Activated T-cell treated with anti-CD3 and anti-CD28 coated beads, Interleukin-2, amount 50 U/mL, for 72 hours (primary cell): Measurements from ENCODE around the gene DAG1. TPM values are rescaled to one million over a fixed set of nuclear protein-coding genes. Genes with fewer than 3 reads are reported as not detected.
A peak's percentile ranks its signal among the peaks of the same experiment; 100 is the strongest.

Experiments
- ATAC-seq, 2 donors: fragments of 150-1000 bp; cut with Tn5 transposase; replicated peaks in 1 of 2; 2 replicates each; pipeline ENCODE4 v1.10.0; 2021; ENCODE audit warnings: moderate library complexity in 2 of 2, mild to moderate bottlenecking in 1 of 2
- DNase-seq, 2 donors: peaks; one replicate each; pipeline ENCODE4 v3.0.0; 2021 to 2022; ENCODE audit warnings: mixed read lengths in 1 of 2
- H3K27ac Mint-ChIP-seq: one replicate; pipeline ENCODE4 v1.8.0; 2022; ENCODE audit warnings: mild to moderate bottlenecking, moderate library complexity, mixed read lengths
- H3K27me3 Mint-ChIP-seq: one replicate; pipeline ENCODE4 v1.8.0; 2022; ENCODE audit warnings: low read depth, mixed read lengths
- H3K36me3 Mint-ChIP-seq, 2 donors: one replicate each; pipeline ENCODE4 v1.8.0; 2022; ENCODE audit warnings: mixed read lengths in 2 of 2, mild to moderate bottlenecking in 1 of 2; ENCODE audit not compliant: insufficient read depth in 2 of 2
- H3K4me1 Mint-ChIP-seq: one replicate; pipeline ENCODE4 v1.8.0; 2022; ENCODE audit warnings: low read depth, mixed read lengths
- H3K4me3 Mint-ChIP-seq, 2 donors: one replicate each; pipeline ENCODE4 v1.8.0; 2022; ENCODE audit warnings: mild to moderate bottlenecking in 2 of 2, mixed read lengths in 2 of 2, moderate library complexity in 2 of 2
- H3K9me3 Mint-ChIP-seq, 2 donors: one replicate each; pipeline ENCODE4 v1.8.0; 2022; ENCODE audit warnings: mixed read lengths in 2 of 2
- total RNA-seq, 2 donors: library from RNA; stranded (reverse); gene quantifications; one replicate each; pipeline ENCODE4 v1.2.3, GENCODE V29; 2022

Gene DAG1
- total RNA-seq, 2 donors from 2014 or later: 9.1 to 10.3 TPM

- Mint-ChIP-seq H3K36me3 (peaks cover 1 to 10% of the 10 kb centered on the region in 2 donors), H3K27ac (no peak overlapping the region), H3K4me3 (no peak overlapping the region), H3K4me1 (no peaks in the 10 kb centered on the region), H3K9me3 (no peaks in the 10 kb centered on the region), H3K27me3 (no peaks in the 10 kb centered on the region)
- ATAC-seq (no peak), DNase-seq (no peak)
Measured at GRCh38 chr3:49511639-49512038, 41.6 kb downstream of the DAG1 start.

- H3K4me1 Mint-ChIP-seq: no peaks in the 10 kb centered on the region
- DNase-seq (no peak), ATAC-seq (no peak)
- H3K9me3 Mint-ChIP-seq: no peaks in the 10 kb centered on the region
- H3K27ac Mint-ChIP-seq: no peak overlapping the region
- no peak overlapping the region for H3K4me3 Mint-ChIP-seq
- H3K36me3 Mint-ChIP-seq: peaks cover 4 to 12% of the 10 kb centered on the region in 2 donors
- H3K27me3 Mint-ChIP-seq: no peaks in the 10 kb centered on the region
Measured at GRCh38 chr3:49512781-49513355, 42.8 kb downstream of the DAG1 start.

- H3K4me1 Mint-ChIP-seq: no peaks in the 10 kb centered on the region
- ATAC-seq (no peak), DNase-seq (no peak)
- peaks cover 4 to 12% of the 10 kb centered on the region in 2 donors for H3K36me3 Mint-ChIP-seq
- no peak overlapping the region for H3K27ac Mint-ChIP-seq
- H3K4me3 Mint-ChIP-seq: no peak overlapping the region
- no peaks in the 10 kb centered on the region for H3K27me3 Mint-ChIP-seq
- H3K9me3 Mint-ChIP-seq: no peaks in the 10 kb centered on the region
Measured at GRCh38 chr3:49513494-49514124, 43.5 kb downstream of the DAG1 start.

- Mint-ChIP-seq H3K27ac (no peak overlapping the region), H3K4me3 (no peak overlapping the region), H3K27me3 (no peaks in the 10 kb centered on the region), H3K36me3 (peaks cover 3 to 6% of the 10 kb centered on the region in 2 donors), H3K4me1 (no peaks in the 10 kb centered on the region), H3K9me3 (no peaks in the 10 kb centered on the region)
- no peak for ATAC-seq
- DNase-seq: no peak
Measured at GRCh38 chr3:49518016-49518415, 47.9 kb downstream of the DAG1 start.

- no peak overlapping the region for H3K4me3 Mint-ChIP-seq
- ATAC-seq (no peak), DNase-seq (no peak)
- no peaks in the 10 kb centered on the region for H3K4me1 Mint-ChIP-seq
- no peaks in the 10 kb centered on the region for H3K27me3 Mint-ChIP-seq
- peaks cover 3 to 6% of the 10 kb centered on the region in 2 donors for H3K36me3 Mint-ChIP-seq
- no peak overlapping the region for H3K27ac Mint-ChIP-seq
- no peaks in the 10 kb centered on the region for H3K9me3 Mint-ChIP-seq
Measured at GRCh38 chr3:49518441-49518840, 48.4 kb downstream of the DAG1 start.

- ATAC-seq: no peak
- peaks cover 2 to 3% of the 10 kb centered on the region in 2 donors for H3K36me3 Mint-ChIP-seq
- no peak overlapping the region for H3K27ac Mint-ChIP-seq
- no peaks in the 10 kb centered on the region for H3K9me3 Mint-ChIP-seq
- no peaks in the 10 kb centered on the region for H3K4me1 Mint-ChIP-seq
- H3K27me3 Mint-ChIP-seq: no peaks in the 10 kb centered on the region
- H3K4me3 Mint-ChIP-seq: no peak overlapping the region
- DNase-seq: no peak
Measured at GRCh38 chr3:49519296-49519695, 49.2 kb downstream of the DAG1 start.

- Mint-ChIP-seq H3K27ac (no peak overlapping the region), H3K27me3 (no peaks in the 10 kb centered on the region), H3K9me3 (no peaks in the 10 kb centered on the region), H3K36me3 (peaks cover 1 to 3% of the 10 kb centered on the region in 2 donors), H3K4me3 (no peak overlapping the region), H3K4me1 (no peaks in the 10 kb centered on the region)
- no peak for DNase-seq
- ATAC-seq: no peak
Measured at GRCh38 chr3:49519916-49520385, 49.9 kb downstream of the DAG1 start.

GRCh38 chr3:49523756-49524747 lies 54.0 kb downstream of the DAG1 start:
- peaks cover 4% of the 10 kb centered on the region for H3K4me1 Mint-ChIP-seq
- ATAC-seq: no peak
- H3K9me3 Mint-ChIP-seq: no peaks in the 10 kb centered on the region
- H3K27ac Mint-ChIP-seq: no peak overlapping the region
- no peak overlapping the region for H3K4me3 Mint-ChIP-seq
- DNase-seq: no peak
- H3K36me3 Mint-ChIP-seq: no peaks in the 10 kb centered on the region
- H3K27me3 Mint-ChIP-seq: no peaks in the 10 kb centered on the region

- H3K36me3 Mint-ChIP-seq: peaks cover 0 to 7% of the 10 kb centered on the region in 2 donors
- H3K27ac Mint-ChIP-seq: peak overlapping the region; percentile 67
- H3K4me3 Mint-ChIP-seq: no peak overlapping the region
- DNase-seq: peak; percentile 24 to 26
- no peaks in the 10 kb centered on the region for H3K9me3 Mint-ChIP-seq
- peaks cover 20% of the 10 kb centered on the region for H3K4me1 Mint-ChIP-seq
- H3K27me3 Mint-ChIP-seq: no peaks in the 10 kb centered on the region
- ATAC-seq: peak; percentile 77 to 86
Measured at GRCh38 chr3:49529567-49529966, 59.5 kb downstream of the DAG1 start.

GRCh38 chr3:49530231-49530630 lies 60.2 kb downstream of the DAG1 start:
- Mint-ChIP-seq H3K27me3 (no peaks in the 10 kb centered on the region), H3K4me1 (peaks cover 20% of the 10 kb centered on the region), H3K9me3 (no peaks in the 10 kb centered on the region), H3K4me3 (no peak overlapping the region), H3K27ac (no peak overlapping the region), H3K36me3 (peaks cover 0 to 7% of the 10 kb centered on the region in 2 donors)
- no peak for ATAC-seq
- no peak for DNase-seq

GRCh38 chr3:49530701-49531100 lies 60.6 kb downstream of the DAG1 start:
- H3K27me3 Mint-ChIP-seq: no peaks in the 10 kb centered on the region
- peaks cover 20% of the 10 kb centered on the region for H3K4me1 Mint-ChIP-seq
- DNase-seq: no peak
- peaks cover 0 to 7% of the 10 kb centered on the region in 2 donors for H3K36me3 Mint-ChIP-seq
- H3K4me3 Mint-ChIP-seq: no peak overlapping the region
- no peaks in the 10 kb centered on the region for H3K9me3 Mint-ChIP-seq
- ATAC-seq: no peak
- H3K27ac Mint-ChIP-seq: no peak overlapping the region

GRCh38 chr3:49531218-49531617 lies 61.2 kb downstream of the DAG1 start:
- ATAC-seq (no peak), DNase-seq (no peak)
- H3K4me3 Mint-ChIP-seq: no peak overlapping the region
- peaks cover 20% of the 10 kb centered on the region for H3K4me1 Mint-ChIP-seq
- no peaks in the 10 kb centered on the region for H3K27me3 Mint-ChIP-seq
- H3K36me3 Mint-ChIP-seq: peaks cover 0 to 7% of the 10 kb centered on the region in 2 donors
- H3K27ac Mint-ChIP-seq: no peak overlapping the region
- H3K9me3 Mint-ChIP-seq: no peaks in the 10 kb centered on the region

GRCh38 chr3:49531715-49532114 lies 61.6 kb downstream of the DAG1 start:
- no peak for ATAC-seq
- no peaks in the 10 kb centered on the region for H3K27me3 Mint-ChIP-seq
- DNase-seq: no peak
- no peak overlapping the region for H3K4me3 Mint-ChIP-seq
- H3K27ac Mint-ChIP-seq: no peak overlapping the region
- H3K4me1 Mint-ChIP-seq: peaks cover 20% of the 10 kb centered on the region
- H3K36me3 Mint-ChIP-seq: peaks cover 0 to 7% of the 10 kb centered on the region in 2 donors
- no peaks in the 10 kb centered on the region for H3K9me3 Mint-ChIP-seq
